Chondrocyte (in vitro differentiated cells): ENCODE data around the gene NCR3LG1. TPM values are rescaled to one million over a fixed set of nuclear protein-coding genes. Genes with fewer than 3 reads are reported as not detected.

Experiments used
- DNase-seq: peaks from one replicate; pipeline ENCODE4 v3.0.0; 2021; ENCODE audit warnings: mixed read lengths, low spot score
- H3K27ac Mint-ChIP-seq: one replicate; pipeline ENCODE4 v1.8.0; 2021; ENCODE audit warnings: mild to moderate bottlenecking, moderate library complexity, mixed read lengths; ENCODE audit not compliant: unreplicated experiment
- H3K27me3 Mint-ChIP-seq: 2 replicates; pipeline ENCODE4 v1.8.0; 2021; ENCODE audit warnings: low read depth, mixed read lengths
- H3K36me3 Mint-ChIP-seq: 2 replicates; pipeline ENCODE4 v1.8.0; 2021; ENCODE audit warnings: low read depth, mixed read lengths
- H3K4me1 Mint-ChIP-seq: 2 replicates; pipeline ENCODE4 v1.8.0; 2021; ENCODE audit warnings: low read depth, mild to moderate bottlenecking, mixed read lengths
- H3K4me3 Mint-ChIP-seq: one replicate; pipeline ENCODE4 v1.8.0; 2021; ENCODE audit warnings: mild to moderate bottlenecking, moderate library complexity, mixed read lengths; ENCODE audit not compliant: unreplicated experiment
- H3K9me3 Mint-ChIP-seq: 2 replicates; pipeline ENCODE4 v1.8.0; 2021; ENCODE audit warnings: low read depth, mixed read lengths
- CTCF ChIP-seq: fragments of 200-600 bp; sonication (generic); IDR thresholded peaks from 2 replicates; pipeline ENCODE4 v1.5.0; 2021; ENCODE audit warnings: antibody characterized with exemption, mild to moderate bottlenecking, moderate library complexity
- total RNA-seq: library from RNA; stranded (reverse); gene quantifications from 3 replicates; pipeline ENCODE4 v1.2.1, GENCODE V29; 2021

Gene NCR3LG1
- total RNA-seq, 1 donor from 2014 or later = 9.4 TPM

GRCh38 chr11:17414317-17414737 is 62.7 kb downstream of the NCR3LG1 start:
- Mint-ChIP-seq H3K4me3 (no peak overlapping the region), H3K27me3 (peaks cover 63% of the 10 kb centered on the region), H3K9me3 (no peaks in the 10 kb centered on the region), H3K36me3 (no peaks in the 10 kb centered on the region), H3K4me1 (no peaks in the 10 kb centered on the region), H3K27ac (no peak overlapping the region)
- DNase-seq = no peak
- TF ChIP-seq CTCF = no peak

- no peak for DNase-seq
- no peaks in the 10 kb centered on the region for H3K9me3 Mint-ChIP-seq
- H3K4me3 Mint-ChIP-seq = no peak overlapping the region
- no peak for TF ChIP-seq CTCF
- H3K4me1 Mint-ChIP-seq = no peaks in the 10 kb centered on the region
- no peaks in the 10 kb centered on the region for H3K36me3 Mint-ChIP-seq
- no peak overlapping the region for H3K27ac Mint-ChIP-seq
- H3K27me3 Mint-ChIP-seq = peaks cover 70% of the 10 kb centered on the region
Measured at GRCh38 chr11:17414992-17415391, 63.4 kb downstream of the NCR3LG1 start.

GRCh38 chr11:17415523-17416104 is 64.0 kb downstream of the NCR3LG1 start:
- H3K4me1 Mint-ChIP-seq = no peaks in the 10 kb centered on the region
- TF ChIP-seq CTCF = no peak
- no peak overlapping the region for H3K27ac Mint-ChIP-seq
- H3K4me3 Mint-ChIP-seq = no peak overlapping the region
- no peaks in the 10 kb centered on the region for H3K36me3 Mint-ChIP-seq
- H3K27me3 Mint-ChIP-seq = peaks cover 76% of the 10 kb centered on the region
- no peak for DNase-seq
- H3K9me3 Mint-ChIP-seq = no peaks in the 10 kb centered on the region

- no peak overlapping the region for H3K27ac Mint-ChIP-seq
- DNase-seq = no peak
- no peaks in the 10 kb centered on the region for H3K4me1 Mint-ChIP-seq
- no peak overlapping the region for H3K4me3 Mint-ChIP-seq
- H3K9me3 Mint-ChIP-seq = no peaks in the 10 kb centered on the region
- H3K27me3 Mint-ChIP-seq = peaks cover 78% of the 10 kb centered on the region
- TF ChIP-seq CTCF = no peak
- H3K36me3 Mint-ChIP-seq = no peaks in the 10 kb centered on the region
Measured at GRCh38 chr11:17416492-17416891, 64.9 kb downstream of the NCR3LG1 start.

- no peak for TF ChIP-seq CTCF
- DNase-seq = no peak
- Mint-ChIP-seq H3K4me3 (no peak overlapping the region), H3K9me3 (no peaks in the 10 kb centered on the region), H3K27ac (no peak overlapping the region), H3K4me1 (no peaks in the 10 kb centered on the region), H3K27me3 (peaks cover 86% of the 10 kb centered on the region), H3K36me3 (no peaks in the 10 kb centered on the region)
Measured at GRCh38 chr11:17418444-17419081, 67.0 kb downstream of the NCR3LG1 start.
